ENCODE data around the gene HSD17B12. TPM values are rescaled to one million over a fixed set of nuclear protein-coding genes. Genes with fewer than 3 reads are reported as not detected.

HSD17B12 gene
- total and polyA plus RNA-seq, 2 of the 4 experiments (the other 2 are of a cell fraction), result 38.0 to 44.6 TPM

GRCh38 chr11:43819926-43820325, 139.4 kb downstream of the HSD17B12 start:
- H3K9me3 ChIP-seq (ENCODE audit: control insufficient read depth, insufficient read depth, low read length), result no peaks in the 10 kb centered on the region

More at GRCh38 chr11:43819926-43820325, 139.4 kb downstream of the HSD17B12 start:
- Histone ChIP-seq H3K9me1 (ENCODE audit: insufficient read depth, low read length) (peaks cover 3% of the 10 kb centered on the region; the same call in 1 of the 2 replicates), H3K23ac (ENCODE audit: low read depth, low read length) (no peak overlapping the region), H2AK9ac (replicated peaks; ENCODE audit: low read depth, low read length, poor library complexity) (no peak overlapping the region), H4K8ac (ENCODE audit: low read depth in 2 of 2, low read length in 2 of 2) (no peak overlapping the region), H3K27ac (ENCODE audit: insufficient read depth, low read length) (no peak overlapping the region), H3K4ac (ENCODE audit: low read depth, low read length) (no peak overlapping the region), H2BK120ac (ENCODE audit: low read depth, low read length) (no peak overlapping the region), H3K4me3 (ENCODE audit: insufficient read depth, low read depth, low read length) (no peak overlapping the region), H3K36me3 (ENCODE audit: control insufficient read depth, insufficient read depth, low read length) (0 out of 2 replicates have a peak, but pooled peaks cover 3% of the 10 kb centered on the region), H4K91ac (ENCODE audit: insufficient read depth, low read depth, low read length) (no peak overlapping the region), H2AK5ac (ENCODE audit: low read depth, low read length) (no peak overlapping the region), H3K14ac (replicated peaks; ENCODE audit: low read depth, low read length) (no peak overlapping the region), H3K4me1 (ENCODE audit: control insufficient read depth, insufficient read depth, low read length) (no peaks in the 10 kb centered on the region), H3K56ac (ENCODE audit: extremely low read depth, insufficient read depth, low read length) (no peak overlapping the region), H3K4me2 (ENCODE audit: low read depth, low read length) (no peak overlapping the region), H2BK20ac (ENCODE audit: low read depth, low read length) (no peak overlapping the region), H4K20me1 (ENCODE audit: insufficient read depth, low read length) (no peaks in the 10 kb centered on the region), H3K27me3 (ENCODE audit: control insufficient read depth, insufficient read depth, low read length) (no peaks in the 10 kb centered on the region), H3K9ac (ENCODE audit: low read depth, low read length) (no peak overlapping the region), H3K18ac (ENCODE audit: low read depth, low read length) (no peak overlapping the region), H3K79me1 (ENCODE audit: low read depth in 1 of 2, low read length in 2 of 2) (peaks cover 0 to 3% of the 10 kb centered on the region in 2 experiments; a peak in 2 of 4 replicates), H4K5ac (ENCODE audit: low read depth, low read length) (no peak overlapping the region), H2AFZ (replicated peaks; ENCODE audit: low read length, poor library complexity) (no peak overlapping the region), H2BK5ac (ENCODE audit: low read depth, low read length, poor library complexity, severe bottlenecking) (no peak overlapping the region), H2BK15ac (ENCODE audit: low read depth, low read length) (no peak overlapping the region)
- dilution Hi-C loops (cut with HindIII; ENCODE audit: low sequenced_read_pairs, unreplicated experiment) (no loop called here), in situ Hi-C loops (cut with MboI; ENCODE audit: low sequenced_read_pairs) (no loop called here), intact Hi-C loops (cut with micrococcal nuclease) (no loop called here)
- TF ChIP-seq FOS (IDR thresholded peaks at IDR 0.05; ENCODE audit: low read depth, low read length) (no peak), NFE2L2 (IDR thresholded peaks at IDR 0.05; ENCODE audit: low read depth, low read length) (no peak), USF2 (IDR thresholded peaks at IDR 0.05; ENCODE audit: low read depth, low read length) (no peak), BHLHE40 (IDR thresholded peaks at IDR 0.05; ENCODE audit: low read depth, low read length) (no peak), MAZ (IDR thresholded peaks at IDR 0.05; ENCODE audit: borderline replicate concordance, low read depth, low read length) (no peak), RAD21 (IDR thresholded peaks at IDR 0.05; ENCODE audit: low read length) (no peak), MAFK (IDR thresholded peaks at IDR 0.05; ENCODE audit: low read depth, low read length) (no peak)
- WGBS, 2 experiments (ENCODE audit: extremely low coverage in 2 of 2, insufficient read length in 1 of 2), result 100% methylated on average over 1 of the region's 2 CpGs; no CpG with 5 or more reads in 1 of the 2 experiments
- no peak for ATAC-seq (ENCODE audit: low read depth)
- no peak for DNase-seq
- CTCF ChIA-PET, result no interaction called here
- no TSS peak for BruUV-seq (replicated peaks)
- POLR2A ChIA-PET (ENCODE audit: unreplicated experiment), result no interaction called here

All from IMR-90 (cell line).